ENCODE measurements around the gene BMPER. TPM values are rescaled to one million over a fixed set of nuclear protein-coding genes. Genes with fewer than 3 reads are reported as not detected.

Gene BMPER
- total and polyA plus RNA-seq, 10 of the 15 experiments (the other 5 are each of a cell fraction or from before 2014, with no cell fraction given) = 0.02 to 0.08 TPM; not detected in 8

DNA sequence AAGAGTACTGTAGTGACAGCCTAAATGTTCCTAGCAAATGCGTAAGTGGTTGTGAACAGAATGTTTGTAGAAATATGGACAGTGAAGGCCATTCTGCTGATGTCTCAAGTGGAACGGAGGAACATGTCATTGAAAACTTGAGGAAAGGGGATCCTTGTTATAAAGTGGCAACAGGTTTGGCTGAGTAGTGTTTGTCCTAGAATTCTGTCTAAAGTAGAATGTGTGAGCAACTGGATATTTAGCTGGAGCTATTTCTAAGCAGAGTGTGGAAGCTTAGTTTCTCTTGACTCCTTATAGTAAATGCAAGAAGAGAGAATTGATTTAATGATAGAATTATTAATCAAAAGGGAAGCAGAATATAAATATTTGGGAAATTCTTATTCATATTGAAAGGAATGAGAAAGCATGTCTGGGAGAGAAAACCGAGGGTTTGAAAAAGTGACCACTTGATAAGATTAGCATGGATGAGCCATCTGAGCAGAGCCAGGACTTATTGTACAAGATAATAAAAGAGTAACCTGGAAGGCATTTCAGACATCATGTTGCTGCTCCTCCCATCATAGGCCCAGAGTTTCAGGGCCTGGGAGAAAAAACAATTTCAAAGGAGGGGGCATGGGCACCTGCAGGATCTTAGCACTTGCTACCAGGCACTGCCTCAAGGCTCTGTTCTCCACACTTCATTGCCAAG lies 276.1 kb downstream of the BMPER start:
- no peak for FAIRE-seq
- ChIA-PET POLR2A (no interaction called here), RAD21 (ENCODE audit: unreplicated experiment) (no interaction called here), SMC1A (ENCODE audit: uncharacterized antibody, unreplicated experiment) (no interaction called here), CTCF (interaction anchor here (0.6 kb wide), 1 partner anchor 567 kb away, joined by 3 read pairs; no protein-coding TSS in a partner anchor)
- Histone ChIP-seq H4K20me1 (ENCODE audit: control insufficient read depth, insufficient read depth) (no peaks in the 10 kb centered on the region), H3K4me1 (ENCODE audit: control insufficient read depth, insufficient read depth, low read length) (no peaks in the 10 kb centered on the region), H3K36me3 (ENCODE audit: control insufficient read depth in 2 of 2, insufficient read depth in 2 of 2, low read length in 1 of 2) (no peaks in the 10 kb centered on the region), H3K9me3 (replicated peaks; ENCODE audit: control insufficient read depth, insufficient read depth, low read length) (no peaks in the 10 kb centered on the region; the same call in 2 of the 3 replicates), H3K79me2 (ENCODE audit: control insufficient read depth, insufficient read depth, low read length) (no peaks in the 10 kb centered on the region), H3K4me3 (no peak overlapping the region), H3K27me3 (replicated peaks in 1 of 2; ENCODE audit: control insufficient read depth in 2 of 2, insufficient read depth in 2 of 2, low read length in 1 of 2) (no peaks in the 10 kb centered on the region), H3K27ac (ENCODE audit: control insufficient read depth, insufficient read depth) (no peak overlapping the region), H3K9ac (ENCODE audit: control insufficient read depth, insufficient read depth, low read length) (no peak overlapping the region), H3K4me2 (ENCODE audit: control insufficient read depth, insufficient read depth) (no peak overlapping the region), H2AFZ (ENCODE audit: control insufficient read depth, low read depth, low read length) (no peak overlapping the region)
- intact Hi-C loops (cut with micrococcal nuclease; ENCODE audit: unreplicated experiment) (no loop called here), in situ Hi-C loops (cut with MboI) (no loop called here)
- TF ChIP-seq ZSCAN29 (IDR thresholded peaks at IDR 0.05) (no peak), KAT2A (conservative IDR thresholded peaks at IDR 0.05; ENCODE audit: control insufficient read depth, low read depth, low read length) (no peak), CBFB (IDR thresholded peaks at IDR 0.05; ENCODE audit: low read depth) (no peak), PAX8 (IDR thresholded peaks at IDR 0.05) (no peak), KDM1A (IDR thresholded peaks at IDR 0.05; ENCODE audit: borderline replicate concordance) (no peak), RBBP5 (conservative IDR thresholded peaks at IDR 0.05) (no peak), ZNF24 (IDR thresholded peaks at IDR 0.05) (no peak), ZNF622 (IDR thresholded peaks at IDR 0.05) (no peak), RFX5 (IDR thresholded peaks at IDR 0.05; ENCODE audit: low read depth, low read length) (no peak), TARDBP (IDR thresholded peaks at IDR 0.05; ENCODE audit: borderline replicate concordance) (no peak), RAD21 (IDR thresholded peaks at IDR 0.05; ENCODE audit: insufficient read depth, low read depth, low read length) (no peak), SP1 (IDR thresholded peaks at IDR 0.05; ENCODE audit: low read depth, low read length) (no peak)
- TF ChIP-seq, protein P1, sequence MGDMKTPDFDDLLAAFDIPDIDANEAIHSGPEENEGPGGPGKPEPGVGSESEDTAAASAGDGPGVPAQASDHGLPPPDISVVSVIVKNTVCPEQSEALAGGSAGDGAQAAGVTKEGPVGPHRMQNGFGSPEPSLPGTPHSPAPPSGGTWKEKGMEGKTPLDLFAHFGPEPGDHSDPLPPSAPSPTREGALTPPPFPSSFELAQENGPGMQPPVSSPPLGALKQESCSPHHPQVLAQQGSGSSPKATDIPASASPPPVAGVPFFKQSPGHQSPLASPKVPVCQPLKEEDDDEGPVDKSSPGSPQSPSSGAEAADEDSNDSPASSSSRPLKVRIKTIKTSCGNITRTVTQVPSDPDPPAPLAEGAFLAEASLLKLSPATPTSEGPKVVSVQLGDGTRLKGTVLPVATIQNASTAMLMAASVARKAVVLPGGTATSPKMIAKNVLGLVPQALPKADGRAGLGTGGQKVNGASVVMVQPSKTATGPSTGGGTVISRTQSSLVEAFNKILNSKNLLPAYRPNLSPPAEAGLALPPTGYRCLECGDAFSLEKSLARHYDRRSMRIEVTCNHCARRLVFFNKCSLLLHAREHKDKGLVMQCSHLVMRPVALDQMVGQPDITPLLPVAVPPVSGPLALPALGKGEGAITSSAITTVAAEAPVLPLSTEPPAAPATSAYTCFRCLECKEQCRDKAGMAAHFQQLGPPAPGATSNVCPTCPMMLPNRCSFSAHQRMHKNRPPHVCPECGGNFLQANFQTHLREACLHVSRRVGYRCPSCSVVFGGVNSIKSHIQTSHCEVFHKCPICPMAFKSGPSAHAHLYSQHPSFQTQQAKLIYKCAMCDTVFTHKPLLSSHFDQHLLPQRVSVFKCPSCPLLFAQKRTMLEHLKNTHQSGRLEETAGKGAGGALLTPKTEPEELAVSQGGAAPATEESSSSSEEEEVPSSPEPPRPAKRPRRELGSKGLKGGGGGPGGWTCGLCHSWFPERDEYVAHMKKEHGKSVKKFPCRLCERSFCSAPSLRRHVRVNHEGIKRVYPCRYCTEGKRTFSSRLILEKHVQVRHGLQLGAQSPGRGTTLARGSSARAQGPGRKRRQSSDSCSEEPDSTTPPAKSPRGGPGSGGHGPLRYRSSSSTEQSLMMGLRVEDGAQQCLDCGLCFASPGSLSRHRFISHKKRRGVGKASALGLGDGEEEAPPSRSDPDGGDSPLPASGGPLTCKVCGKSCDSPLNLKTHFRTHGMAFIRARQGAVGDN (IDR thresholded peaks at IDR 0.05) = no peak
- TF ChIP-seq, protein P2, sequence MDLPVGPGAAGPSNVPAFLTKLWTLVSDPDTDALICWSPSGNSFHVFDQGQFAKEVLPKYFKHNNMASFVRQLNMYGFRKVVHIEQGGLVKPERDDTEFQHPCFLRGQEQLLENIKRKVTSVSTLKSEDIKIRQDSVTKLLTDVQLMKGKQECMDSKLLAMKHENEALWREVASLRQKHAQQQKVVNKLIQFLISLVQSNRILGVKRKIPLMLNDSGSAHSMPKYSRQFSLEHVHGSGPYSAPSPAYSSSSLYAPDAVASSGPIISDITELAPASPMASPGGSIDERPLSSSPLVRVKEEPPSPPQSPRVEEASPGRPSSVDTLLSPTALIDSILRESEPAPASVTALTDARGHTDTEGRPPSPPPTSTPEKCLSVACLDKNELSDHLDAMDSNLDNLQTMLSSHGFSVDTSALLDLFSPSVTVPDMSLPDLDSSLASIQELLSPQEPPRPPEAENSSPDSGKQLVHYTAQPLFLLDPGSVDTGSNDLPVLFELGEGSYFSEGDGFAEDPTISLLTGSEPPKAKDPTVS (IDR thresholded peaks at IDR 0.05; ENCODE audit: low read depth, low read length) = no peak
- DNase-seq (ENCODE audit: low read depth, low spot score) = no peak
- ATAC-seq = no peak
- WGBS (ENCODE audit: insufficient coverage, insufficient replicate concordance, low lambda C conversion rate, missing lambda C conversion rate) = 34% methylated on average over 3 of the region's 3 CpGs
- no TSS peak for BruUV-seq (replicated peaks)
